SJSA1 (cell line): Measurements from ENCODE around the gene NHERF2. TPM values are rescaled to one million over a fixed set of nuclear protein-coding genes. Genes with fewer than 3 reads are reported as not detected.

ENCODE experiments used
- DNase-seq, 2 experiments: peaks; one replicate each; pipeline ENCODE4 v3.0.0-alpha.2; 2015 to 2020; ENCODE audit warnings: low spot score in 2 of 2, low read depth in 1 of 2
- H3K27ac ChIP-seq: fragments of 250-450 bp; sonication (Bioruptor Pico); 2 replicates; pipeline ENCODE4 v1.5.1; 2020; ENCODE audit warnings: mild to moderate bottlenecking, moderate library complexity
- H3K27me3 ChIP-seq: fragments of 250-450 bp; sonication (Bioruptor Pico); replicated peaks from 2 replicates; pipeline ENCODE4 v1.5.1; 2020; ENCODE audit warnings: mild to moderate bottlenecking, moderate library complexity
- H3K36me3 ChIP-seq: fragments of 250-450 bp; sonication (Bioruptor Pico); 2 replicates; pipeline ENCODE4 v1.5.1; 2020; ENCODE audit warnings: mild to moderate bottlenecking
- H3K4me1 ChIP-seq: fragments of 250-450 bp; sonication (Bioruptor Pico); replicated peaks from 2 replicates; pipeline ENCODE4 v1.6.1; 2021; ENCODE audit warnings: mild to moderate bottlenecking
- H3K4me3 ChIP-seq: fragments of 250-450 bp; sonication (Bioruptor Pico); 2 replicates; pipeline ENCODE4 v1.5.1; 2020; ENCODE audit warnings: mild to moderate bottlenecking
- H3K9me3 ChIP-seq: fragments of 250-450 bp; sonication (Bioruptor Pico); replicated peaks from 2 replicates; pipeline ENCODE4 v1.5.1; 2020; ENCODE audit warnings: mild to moderate bottlenecking
- total RNA-seq: library from RNA; depleted of rRNA; stranded (reverse); fragments of >200 nt; shearing (Covaris generic); gene quantifications from 2 replicates; pipeline ENCODE4 v1.2.3, GENCODE V29; 2014

The NHERF2 gene
- total RNA-seq, 1 experiment from 2014 or later, result 50.2 TPM

- Histone ChIP-seq H3K4me1 (peaks cover 19% of the 10 kb centered on the region), H3K27ac (peak overlapping the region; percentile 44; the same call in 1 of the 2 replicates), H3K4me3 (peak overlapping the region; percentile 94), H3K36me3 (peaks cover 32% of the 10 kb centered on the region), H3K27me3 (peaks cover 29% of the 10 kb centered on the region), H3K9me3 (no peaks in the 10 kb centered on the region)
- DNase-seq, result no peak
Observed at GRCh38 chr16:1984347-1985225, 42.1 kb upstream of the NHERF2 start.

- no peak for DNase-seq
- Histone ChIP-seq H3K36me3 (peaks cover 32% of the 10 kb centered on the region), H3K27me3 (peaks cover 26% of the 10 kb centered on the region), H3K9me3 (no peaks in the 10 kb centered on the region), H3K4me3 (peak overlapping the region; percentile 94; the same call in 1 of the 2 replicates), H3K27ac (no peak overlapping the region), H3K4me1 (peaks cover 28% of the 10 kb centered on the region)
Observed at GRCh38 chr16:1985466-1986150, 41.1 kb upstream of the NHERF2 start.

DNA sequence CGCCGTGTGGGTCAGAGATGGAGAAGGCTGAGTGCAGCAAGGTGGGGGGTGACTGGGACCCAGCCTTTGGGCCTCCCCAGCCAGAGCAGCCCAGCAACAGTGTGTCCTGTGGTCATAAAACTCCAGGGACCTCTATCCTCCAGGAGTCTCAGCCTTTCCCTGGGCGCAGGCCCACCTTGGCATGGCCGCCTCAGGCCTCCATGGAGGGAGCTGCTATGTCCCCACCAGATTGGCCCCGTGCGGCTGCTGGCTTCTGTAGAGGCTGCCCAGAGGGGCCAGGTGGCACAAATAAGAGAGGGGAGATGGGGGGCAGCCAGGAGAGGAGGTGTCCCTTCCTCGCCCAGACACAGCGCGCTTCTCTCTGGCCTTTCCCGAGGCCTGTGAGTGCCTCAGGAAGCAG, 39.5 kb upstream of the NHERF2 start:
- Histone ChIP-seq H3K27ac (no peak overlapping the region), H3K4me1 (peaks cover 35% of the 10 kb centered on the region), H3K27me3 (peaks cover 17% of the 10 kb centered on the region), H3K9me3 (peaks cover 3% of the 10 kb centered on the region), H3K4me3 (no peak overlapping the region), H3K36me3 (peaks cover 32% of the 10 kb centered on the region)
- DNase-seq, result no peak

DNA sequence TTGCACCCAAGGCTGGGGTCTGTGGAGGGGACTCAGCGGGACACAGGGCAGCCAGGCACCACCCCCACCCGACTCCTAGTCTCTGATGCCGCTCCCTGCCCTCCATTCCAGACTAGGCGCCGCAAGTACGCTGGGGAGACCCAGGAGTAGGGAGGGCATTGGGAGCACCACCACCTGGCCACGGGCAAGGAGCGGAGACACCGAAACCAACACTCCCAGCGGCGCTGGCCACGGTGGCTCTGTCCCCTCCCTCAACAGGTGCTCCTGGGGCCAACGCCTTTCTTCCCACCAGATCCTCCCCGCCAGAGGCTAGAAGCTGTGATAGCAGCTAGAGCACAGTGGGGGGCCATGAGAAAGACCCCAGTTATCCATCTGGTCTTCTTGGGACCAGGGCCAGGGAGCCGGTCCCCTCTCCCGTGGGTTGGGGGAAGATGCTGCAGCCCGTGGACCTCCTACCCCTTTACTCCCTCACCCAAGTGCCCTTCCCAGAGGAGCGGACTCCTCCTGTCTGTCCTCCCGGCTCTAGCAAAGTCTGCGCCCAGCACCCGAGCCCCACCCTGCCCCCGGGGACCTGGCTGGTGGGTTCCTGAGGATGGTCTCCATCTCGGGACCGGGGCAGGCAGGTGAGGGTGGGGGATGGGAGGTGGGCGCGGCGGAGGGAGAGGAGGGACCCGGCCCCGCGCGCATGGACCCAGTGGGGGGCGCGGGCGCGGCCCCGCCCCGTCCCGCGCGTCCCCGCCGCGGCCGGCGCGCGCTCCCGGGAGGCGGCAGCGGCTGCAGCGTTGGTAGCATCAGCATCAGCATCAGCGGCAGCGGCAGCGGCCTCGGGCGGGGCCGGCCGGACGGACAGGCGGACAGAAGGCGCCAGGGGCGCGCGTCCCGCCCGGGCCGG, 37.2 kb upstream of the NHERF2 start, which contains the start of gene SYNGR3:
TSS of gene SYNGR3 (plus strand) at position 762 of the 892 bp plus-strand sequence. CDS start 133 bp downstream, outside the sequence.
- Histone ChIP-seq H3K27me3 (peaks cover 12% of the 10 kb centered on the region), H3K9me3 (peaks cover 7% of the 10 kb centered on the region), H3K4me3 (peak within 1 kb of the TSS; percentile 23), H3K27ac (no peak within 1 kb of the TSS), H3K4me1 (peaks cover 29% of the 10 kb centered on the region), H3K36me3 (peaks cover 29% of the 10 kb centered on the region)
- DNase-seq, result no peak

DNA sequence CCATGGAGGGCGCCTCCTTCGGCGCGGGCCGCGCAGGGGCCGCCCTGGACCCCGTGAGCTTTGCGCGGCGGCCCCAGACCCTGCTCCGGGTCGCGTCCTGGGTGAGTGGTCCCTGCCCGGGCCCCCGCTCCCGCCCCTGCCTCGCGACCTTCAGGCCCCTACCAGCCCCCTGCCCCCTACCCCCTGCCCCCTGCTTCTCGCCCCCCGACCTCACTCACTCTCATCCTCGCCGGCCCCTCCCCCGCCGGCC, 36.7 kb upstream of the NHERF2 start:
- peaks cover 12% of the 10 kb centered on the region for H3K27me3 ChIP-seq
- peaks cover 24% of the 10 kb centered on the region for H3K36me3 ChIP-seq
- H3K27ac ChIP-seq, result no peak overlapping the region
- no peak for DNase-seq
- peaks cover 7% of the 10 kb centered on the region for H3K9me3 ChIP-seq
- H3K4me1 ChIP-seq, result peaks cover 24% of the 10 kb centered on the region
- H3K4me3 ChIP-seq, result peak overlapping the region; percentile 23

- no peak overlapping the region for H3K4me3 ChIP-seq
Observed at GRCh38 chr16:1990351-1991134, 36.2 kb upstream of the NHERF2 start.

GRCh38 chr16:1991135-1991551, 35.6 kb upstream of the NHERF2 start:
- H3K4me1 ChIP-seq, result peaks cover 19% of the 10 kb centered on the region
- H3K9me3 ChIP-seq, result peaks cover 7% of the 10 kb centered on the region
- peaks cover 19% of the 10 kb centered on the region for H3K36me3 ChIP-seq
- peaks cover 12% of the 10 kb centered on the region for H3K27me3 ChIP-seq
- no peak for DNase-seq
- H3K27ac ChIP-seq, result no peak overlapping the region
- no peak overlapping the region for H3K4me3 ChIP-seq

More at GRCh38 chr16:1990351-1991134, 36.2 kb upstream of the NHERF2 start:
- Histone ChIP-seq H3K27ac (no peak overlapping the region), H3K4me1 (peaks cover 19% of the 10 kb centered on the region), H3K36me3 (peaks cover 24% of the 10 kb centered on the region), H3K9me3 (peaks cover 7% of the 10 kb centered on the region), H3K27me3 (peaks cover 12% of the 10 kb centered on the region)
- DNase-seq, result no peak

- Histone ChIP-seq H3K9me3 (peaks cover 7% of the 10 kb centered on the region), H3K4me1 (peaks cover 23% of the 10 kb centered on the region), H3K27ac (no peak overlapping the region), H3K36me3 (peaks cover 19% of the 10 kb centered on the region), H3K27me3 (peaks cover 12% of the 10 kb centered on the region), H3K4me3 (no peak overlapping the region)
- no peak for DNase-seq
Observed at GRCh38 chr16:1991588-1991947, 35.1 kb upstream of the NHERF2 start.

- DNase-seq, result peak in 1 of 2 experiments; percentile 93
- Histone ChIP-seq H3K36me3 (peaks cover 19% of the 10 kb centered on the region), H3K9me3 (peaks cover 7% of the 10 kb centered on the region), H3K27ac (no peak overlapping the region), H3K27me3 (peaks cover 12% of the 10 kb centered on the region), H3K4me3 (no peak overlapping the region), H3K4me1 (peaks cover 28% of the 10 kb centered on the region)
Observed at GRCh38 chr16:1991948-1992703, 34.6 kb upstream of the NHERF2 start.

DNA sequence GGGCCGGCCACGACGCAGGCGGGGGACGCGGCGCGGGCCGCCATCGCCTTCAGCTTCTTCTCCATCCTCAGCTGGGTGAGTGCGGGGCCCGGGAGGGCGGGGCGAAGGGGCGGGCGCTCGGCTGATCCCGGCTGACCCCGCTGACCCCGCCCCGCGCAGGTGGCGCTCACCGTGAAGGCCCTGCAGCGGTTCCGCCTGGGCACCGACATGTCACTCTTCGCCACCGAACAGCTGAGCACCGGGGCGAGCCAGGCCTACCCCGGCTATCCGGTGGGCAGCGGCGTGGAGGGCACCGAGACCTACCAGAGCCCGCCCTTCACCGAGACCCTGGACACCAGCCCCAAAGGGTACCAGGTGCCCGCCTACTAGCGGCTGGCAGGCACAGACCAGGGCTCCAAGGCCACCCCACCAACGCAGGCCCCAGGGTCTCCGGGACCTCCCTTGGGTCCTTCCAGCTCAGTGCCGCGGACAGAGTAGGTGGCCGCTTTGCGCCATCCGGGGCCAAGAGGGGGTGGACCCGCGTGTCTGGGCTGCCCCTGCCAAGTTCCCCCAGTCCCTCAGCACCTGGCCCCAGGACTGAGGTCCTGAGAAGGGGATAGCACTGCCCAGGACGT, 33.9 kb upstream of the NHERF2 start:
- peaks cover 7% of the 10 kb centered on the region for H3K9me3 ChIP-seq
- H3K27ac ChIP-seq, result no peak overlapping the region
- peaks cover 12% of the 10 kb centered on the region for H3K27me3 ChIP-seq
- no peak overlapping the region for H3K4me3 ChIP-seq
- DNase-seq, result no peak
- peaks cover 34% of the 10 kb centered on the region for H3K4me1 ChIP-seq
- peaks cover 21% of the 10 kb centered on the region for H3K36me3 ChIP-seq

DNA sequence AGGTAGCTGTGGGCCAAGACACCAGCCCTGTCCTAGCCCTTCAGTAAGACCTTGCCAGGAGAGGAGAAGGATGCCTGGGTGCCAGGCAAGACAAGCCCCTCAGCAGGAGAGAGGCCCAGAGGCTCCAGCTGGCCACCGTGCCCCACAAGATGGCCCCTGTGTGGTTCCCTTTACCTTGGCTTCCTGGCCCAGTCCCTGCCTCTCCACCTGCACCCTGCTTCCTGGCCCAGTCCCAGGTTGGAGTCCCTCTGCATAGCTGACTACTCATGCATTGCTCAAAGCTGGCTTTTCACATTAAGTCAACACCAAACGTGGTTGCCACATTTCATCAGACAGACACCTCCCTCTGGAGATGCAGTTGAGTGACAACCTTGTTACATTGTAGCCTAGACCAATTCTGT, 33.0 kb upstream of the NHERF2 start:
- Histone ChIP-seq H3K9me3 (peaks cover 7% of the 10 kb centered on the region), H3K27me3 (peaks cover 12% of the 10 kb centered on the region), H3K36me3 (peaks cover 30% of the 10 kb centered on the region), H3K4me3 (no peak overlapping the region), H3K4me1 (peaks cover 43% of the 10 kb centered on the region), H3K27ac (no peak overlapping the region)
- DNase-seq, result no peak
